Gastrocnemius medialis (tissue), 4 donors: ENCODE data around the gene AJUBA. TPM values are rescaled to one million over a fixed set of nuclear protein-coding genes. Genes with fewer than 3 reads are reported as not detected.
A peak's percentile ranks its signal among the peaks of the same experiment; 100 is the strongest.

Experiments used
- ATAC-seq, 2 donors: fragments of 150-250 bp; one replicate each; pipeline ENCODE4 v1.9.1; 2016
- DNase-seq, 2 donors: peaks; one replicate each; pipeline ENCODE4 v3.0.0-alpha.2; 2019
- H3K27ac ChIP-seq, 4 donors: fragments of 200-600 bp; sonication (generic); 1 replicate in 1 of 4; 2 replicates in 3 of 4; pipeline ENCODE4 v1.5.1; 2016 to 2018; ENCODE audit warnings: mild to moderate bottlenecking in 2 of 4, moderate library complexity in 1 of 4
- H3K27me3 ChIP-seq, 3 donors: fragments of 200-600 bp; sonication (generic) in 2 of 3; 1 replicate in 1 of 3; 2 replicates in 2 of 3; pipeline versions ENCODE4 v1.5.1 to v1.6.0; 2016 to 2019; ENCODE audit warnings: mild to moderate bottlenecking in 1 of 3, moderate library complexity in 1 of 3
- H3K36me3 ChIP-seq, 2 donors: fragments of 200-600 bp; sonication (generic) in 1 of 2; one replicate each; pipeline ENCODE4 v1.5.1; 2017 to 2018
- H3K4me1 ChIP-seq, 2 donors: fragments of 200-600 bp; sonication (generic) in 1 of 2; one replicate each; pipeline ENCODE4 v1.5.1; 2016 to 2017; ENCODE audit warnings: mild to moderate bottlenecking in 2 of 2
- H3K4me3 ChIP-seq, 4 donors: fragments of 200-600 bp; sonication (generic) in 3 of 4; 1 replicate in 1 of 4; 2 replicates in 3 of 4; pipeline ENCODE4 v1.5.1; 2016 to 2019; ENCODE audit warnings: mild to moderate bottlenecking in 2 of 4
- H3K9me3 ChIP-seq, 3 donors: fragments of 200-600 bp; sonication (generic) in 2 of 3; 1 replicate in 1 of 3; 2 replicates in 2 of 3; pipeline ENCODE4 v1.5.1; 2016 to 2019
- POLR2A ChIP-seq, 2 donors: fragments of 450-650 bp; IDR thresholded peaks; one replicate each; pipeline ENCODE4 v1.6.1; 2017; ENCODE audit warnings: antibody characterized with exemption in 2 of 2, mild to moderate bottlenecking in 2 of 2, moderate library complexity in 2 of 2
- in situ Hi-C, 4 donors: fragments of 200-750 bp; cut with MboI; loops; one replicate each; pipeline versions ENCODE4 v1.15.0 to v1.8.0; 2017; ENCODE audit warnings: low sequenced_read_pairs in 4 of 4
- intact Hi-C: fragments of 100-400 bp; cut with DNase I; formaldehyde crosslinking; loops from one replicate; pipeline ENCODE4 v1.15.1; 2023; ENCODE audit warnings: low total_unique reads
- total RNA-seq, 4 donors: library from RNA; depleted of rRNA; stranded (reverse); fragments of >200 nt; gene quantifications; one replicate each; pipeline versions ENCODE4 v1.1.0 to v1.2.3, GENCODE V29; 2016
- TF ChIP-seq, protein P1 (sequence below), 5 experiments: fragments of 450-650 bp in 3 of 5; fragments of 200-600 bp in 2 of 5; sonication (generic) in 2 of 5; IDR thresholded peaks in 4 of 5; conservative IDR thresholded peaks in 1 of 5; 1 replicate in 4 of 5; 2 replicates in 1 of 5; pipeline ENCODE4 v1.5.1; 2016 to 2019; ENCODE audit warnings: antibody characterized with exemption in 5 of 5, mild to moderate bottlenecking in 3 of 5, moderate library complexity in 3 of 5

AJUBA gene
- total RNA-seq: 1 to 10 TPM in 2 of 4 donors, under 1 TPM in 2; 0.46 to 5.0 (median 1.9) TPM

DNA sequence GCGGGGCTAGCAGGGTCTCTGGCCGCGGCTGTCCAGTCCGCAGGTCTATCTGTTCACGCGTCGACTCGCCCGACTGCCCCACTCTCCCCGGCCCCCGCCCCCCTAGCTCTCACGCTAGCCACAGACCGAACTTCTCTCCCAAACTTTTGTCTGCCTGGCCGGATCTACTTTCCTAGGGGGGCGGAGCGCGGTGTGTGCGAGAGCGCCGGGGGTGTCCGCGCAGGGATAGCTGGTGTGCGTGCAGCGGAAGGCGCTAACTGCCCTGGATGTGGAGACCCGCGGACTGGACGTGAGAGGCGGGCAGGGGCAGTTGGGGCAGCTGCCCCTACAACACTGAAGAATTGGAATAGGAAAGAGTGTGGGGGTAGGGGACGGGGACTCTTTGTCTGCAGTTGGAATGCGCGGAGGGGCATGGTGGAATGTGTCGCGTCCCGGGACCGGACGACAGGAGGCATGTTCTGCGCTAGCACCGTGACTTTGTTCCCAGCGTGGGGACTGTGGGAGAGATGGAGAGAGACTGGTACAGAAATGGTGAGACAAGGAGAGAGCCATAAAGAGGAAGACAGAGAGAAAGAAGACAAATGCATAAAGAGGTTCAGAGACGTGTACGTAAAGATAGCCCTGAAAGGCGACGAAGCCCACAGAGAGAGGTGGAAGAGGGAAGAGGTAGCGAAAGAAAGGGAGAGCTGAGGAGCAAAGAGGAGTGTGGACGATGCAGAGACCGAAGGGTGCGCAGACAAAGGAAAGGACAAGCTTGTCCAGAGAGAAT is at the start of gene AJUBA:
AJUBA (minus strand) TSS at position 75 of the 769 bp plus-strand sequence. CDS start 285 bp downstream, outside the sequence.
- peak within 1 kb of the TSS; percentile 59 to 83 (median 71) for H3K4me3 ChIP-seq
- in situ Hi-C loops (no loop called here), intact Hi-C loops (loop anchor here (1.0 to 10.0 kb wide), 4 partner anchors 9 to 426 kb away; partner anchors contain the start of gene SLC7A8)
- no peaks in the 10 kb centered on the region for H3K9me3 ChIP-seq
- DNase-seq (peak; percentile 39 to 63), ATAC-seq (peak; percentile 29 to 63)
- peaks cover 3 to 21% of the 10 kb centered on the region in 2 donors for H3K4me1 ChIP-seq
- no peaks in the 10 kb centered on the region for H3K36me3 ChIP-seq
- no peak for TF ChIP-seq POLR2A (IDR thresholded peaks at IDR 0.05)
- TF ChIP-seq, protein P1, sequence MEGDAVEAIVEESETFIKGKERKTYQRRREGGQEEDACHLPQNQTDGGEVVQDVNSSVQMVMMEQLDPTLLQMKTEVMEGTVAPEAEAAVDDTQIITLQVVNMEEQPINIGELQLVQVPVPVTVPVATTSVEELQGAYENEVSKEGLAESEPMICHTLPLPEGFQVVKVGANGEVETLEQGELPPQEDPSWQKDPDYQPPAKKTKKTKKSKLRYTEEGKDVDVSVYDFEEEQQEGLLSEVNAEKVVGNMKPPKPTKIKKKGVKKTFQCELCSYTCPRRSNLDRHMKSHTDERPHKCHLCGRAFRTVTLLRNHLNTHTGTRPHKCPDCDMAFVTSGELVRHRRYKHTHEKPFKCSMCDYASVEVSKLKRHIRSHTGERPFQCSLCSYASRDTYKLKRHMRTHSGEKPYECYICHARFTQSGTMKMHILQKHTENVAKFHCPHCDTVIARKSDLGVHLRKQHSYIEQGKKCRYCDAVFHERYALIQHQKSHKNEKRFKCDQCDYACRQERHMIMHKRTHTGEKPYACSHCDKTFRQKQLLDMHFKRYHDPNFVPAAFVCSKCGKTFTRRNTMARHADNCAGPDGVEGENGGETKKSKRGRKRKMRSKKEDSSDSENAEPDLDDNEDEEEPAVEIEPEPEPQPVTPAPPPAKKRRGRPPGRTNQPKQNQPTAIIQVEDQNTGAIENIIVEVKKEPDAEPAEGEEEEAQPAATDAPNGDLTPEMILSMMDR (IDR thresholded peaks at IDR 0.05 in 4 of 5, conservative IDR thresholded peaks at IDR 0.05 in 1 of 5): peak in 1 of 5 experiments; percentile 8
- peaks cover 26 to 32% (median 32%) of the 10 kb centered on the region in 3 donors for H3K27me3 ChIP-seq
- H3K27ac ChIP-seq: peak within 1 kb of the TSS; percentile 45 to 68 (median 54)

GRCh38 chr14:23030936-23031335 is 48.6 kb upstream of the AJUBA start:
- Histone ChIP-seq H3K9me3 (no peaks in the 10 kb centered on the region), H3K4me1 (peaks cover 17 to 30% of the 10 kb centered on the region in 2 donors), H3K27ac (no peak overlapping the region), H3K27me3 (no peaks in the 10 kb centered on the region), H3K36me3 (peaks cover 4 to 73% of the 10 kb centered on the region in 2 donors), H3K4me3 (no peak overlapping the region)
- in situ Hi-C loops (no loop called here), intact Hi-C loops (no loop called here)
- DNase-seq (no peak), ATAC-seq (no peak)
- TF ChIP-seq, protein P1 (IDR thresholded peaks at IDR 0.05 in 4 of 5, conservative IDR thresholded peaks at IDR 0.05 in 1 of 5): no peak
- TF ChIP-seq POLR2A (IDR thresholded peaks at IDR 0.05): no peak

GRCh38 chr14:23028799-23029198 is 46.4 kb upstream of the AJUBA start:
- H3K36me3 ChIP-seq: peaks cover 4 to 92% of the 10 kb centered on the region in 2 donors
- TF ChIP-seq, protein P1 (IDR thresholded peaks at IDR 0.05 in 4 of 5, conservative IDR thresholded peaks at IDR 0.05 in 1 of 5): no peak
- no peak for TF ChIP-seq POLR2A (IDR thresholded peaks at IDR 0.05)

GRCh38 chr14:23025151-23025814 is 42.9 kb upstream of the AJUBA start:
- in situ Hi-C loops: no loop called here
- Histone ChIP-seq H3K27ac (no peak overlapping the region), H3K9me3 (no peaks in the 10 kb centered on the region), H3K4me1 (peaks cover 5 to 11% of the 10 kb centered on the region in 2 donors), H3K4me3 (no peak overlapping the region), H3K36me3 (peaks cover 0 to 59% of the 10 kb centered on the region in 2 donors), H3K27me3 (no peaks in the 10 kb centered on the region)
- no peak for ATAC-seq
- DNase-seq: no peak
- TF ChIP-seq, protein P1 (IDR thresholded peaks at IDR 0.05 in 4 of 5, conservative IDR thresholded peaks at IDR 0.05 in 1 of 5): no peak
- no peak for TF ChIP-seq POLR2A (IDR thresholded peaks at IDR 0.05)
- intact Hi-C loops: no loop called here

More at GRCh38 chr14:23028799-23029198, 46.4 kb upstream of the AJUBA start:
- intact Hi-C loops (no loop called here), in situ Hi-C loops (no loop called here)
- no peak for DNase-seq
- no peaks in the 10 kb centered on the region for H3K27me3 ChIP-seq
- ATAC-seq: no peak
- H3K4me1 ChIP-seq: peaks cover 11 to 22% of the 10 kb centered on the region in 2 donors
- no peak overlapping the region for H3K4me3 ChIP-seq
- H3K27ac ChIP-seq: no peak overlapping the region
- H3K9me3 ChIP-seq: no peaks in the 10 kb centered on the region
